SK-N-MC (cell line): ENCODE results near the gene SPTSSB.

Source experiments
- DNase-seq: peaks from one replicate; pipeline ENCODE4 v3.0.0-alpha.2; 2011; ENCODE audit warnings: low read depth, low spot score
- H3K27ac ChIP-seq: fragments of 200-600 bp; sonication (generic); 2 replicates; pipeline ENCODE4 v1.5.1; 2016; ENCODE audit warnings: mixed run types
- H3K36me3 ChIP-seq: fragments of 200-600 bp; sonication (generic); 2 replicates; pipeline ENCODE4 v1.6.1; 2017; ENCODE audit warnings: antibody characterized with exemption, low read length, mixed read lengths; ENCODE audit not compliant: insufficient read depth
- H3K4me3 ChIP-seq: fragments of 200-600 bp; sonication (generic); 2 replicates; pipeline ENCODE4 v1.5.1; 2016
- H3K9ac ChIP-seq: fragments of 200-600 bp; sonication (generic); 2 replicates; pipeline ENCODE4 v1.8.0; 2017; ENCODE audit warnings: mixed run types, mixed read lengths; ENCODE audit not compliant: insufficient read length
- H3K9me3 ChIP-seq: fragments of 200-600 bp; sonication (generic); 2 replicates; pipeline ENCODE4 v1.6.1; 2017; ENCODE audit warnings: low read depth, mild to moderate bottlenecking, antibody characterized with exemption, low read length, moderate library complexity, mixed read lengths
- EZH2 ChIP-seq: fragments of 200-600 bp; sonication (generic); IDR thresholded peaks from one replicate; pipeline ENCODE4 v1.6.1; 2017; ENCODE audit warnings: antibody characterized with exemption

Gene SPTSSB

DNA sequence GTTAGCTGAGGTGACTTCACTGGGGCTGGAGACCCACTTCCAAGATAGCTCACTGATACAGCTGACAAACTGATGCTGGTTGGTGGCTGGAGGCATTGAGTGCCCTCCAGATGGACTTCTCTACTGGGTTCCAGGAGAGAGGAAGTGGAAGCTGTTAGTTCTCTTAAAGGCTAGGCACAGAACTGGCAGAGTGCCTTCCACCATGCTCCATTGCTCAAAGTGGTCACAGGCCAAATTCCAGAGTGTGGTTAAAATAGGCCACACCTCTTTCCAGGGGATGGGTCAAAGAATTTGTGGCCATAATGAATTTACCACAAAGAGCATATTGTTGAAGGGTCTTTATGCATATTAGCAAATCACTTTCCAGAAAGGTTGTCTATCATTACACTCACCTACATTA, 76.0 kb downstream of the SPTSSB start:
- TF ChIP-seq EZH2 = no peak
- no peak overlapping the region for H3K4me3 ChIP-seq
- no peak for DNase-seq
- H3K9me3 ChIP-seq = no peaks in the 10 kb centered on the region
- no peaks in the 10 kb centered on the region for H3K36me3 ChIP-seq
- H3K27ac ChIP-seq = no peak overlapping the region
- H3K9ac ChIP-seq = no peak overlapping the region
